IMR-90 (cell line): ENCODE results near the gene TMC8. TPM values are rescaled to one million over a fixed set of nuclear protein-coding genes. Genes with fewer than 3 reads are reported as not detected.

Experiments used
- ATAC-seq: fragments of 200-7000 bp; cut with Tn5 transposase; 2 replicates; pipeline ENCODE4 v1.9.1; 2020; ENCODE audit warnings: low read depth, mild to moderate bottlenecking, moderate library complexity
- BruUV-seq: library from RNA; stranded (reverse); fragments of 400-500 nt; replicated peaks from 2 replicates; lab custom pipeline; 2021; lab: Mats Ljungman, UMichigan
- CTCF ChIA-PET: fragments of 300-600 bp; formaldehyde crosslinking; extraction: SDS; loops from one replicate; lab custom pipeline; 2021; ENCODE audit warnings: antibody characterized with exemption; lab: Yijun Ruan, JAX
- POLR2A ChIA-PET: fragments of 300-600 bp; sonication (Branson Sonifier 250); formaldehyde crosslinking; loops from one replicate; lab custom pipeline; 2022; ENCODE audit warnings: antibody characterized with exemption; ENCODE audit not compliant: unreplicated experiment; lab: Charles Lee
- DNase-seq: peaks from one replicate; pipeline ENCODE4 v3.0.0; 2013
- H2AFZ ChIP-seq: replicated peaks from 2 replicates; pipeline ENCODE3; 2013; ENCODE audit warnings: low read length, mild to moderate bottlenecking; ENCODE audit not compliant: poor library complexity
- H2AK5ac ChIP-seq: 2 replicates; pipeline ENCODE4 v1.6.1; 2013; ENCODE audit warnings: low read depth, low read length, inconsistent platforms
- H2AK9ac ChIP-seq: replicated peaks from 2 replicates; pipeline ENCODE3; 2013; ENCODE audit warnings: mild to moderate bottlenecking, low read depth, low read length, moderate library complexity; ENCODE audit not compliant: poor library complexity
- H2BK120ac ChIP-seq: 2 replicates; pipeline ENCODE4 v1.6.1; 2013; ENCODE audit warnings: low read depth, low read length, inconsistent platforms
- H2BK15ac ChIP-seq: 3 replicates; pipeline ENCODE4 v1.6.1; 2013; ENCODE audit warnings: low read depth, low read length, inconsistent platforms
- H2BK20ac ChIP-seq: 2 replicates; pipeline ENCODE4 v1.6.1; 2013; ENCODE audit warnings: low read depth, mild to moderate bottlenecking, inconsistent platforms, low read length, moderate library complexity
- H2BK5ac ChIP-seq: 2 replicates; pipeline ENCODE4 v1.6.1; 2013; ENCODE audit warnings: mild to moderate bottlenecking, low read depth, low read length, inconsistent platforms; ENCODE audit not compliant: poor library complexity, severe bottlenecking
- H3K14ac ChIP-seq: replicated peaks from 2 replicates; pipeline ENCODE4 v1.6.1; 2013; ENCODE audit warnings: low read depth, low read length, inconsistent platforms
- H3K18ac ChIP-seq: 2 replicates; pipeline ENCODE4 v1.6.1; 2013; ENCODE audit warnings: low read depth, low read length, control low read depth
- H3K23ac ChIP-seq: 2 replicates; pipeline ENCODE4 v1.6.1; 2013; ENCODE audit warnings: low read depth, low read length, inconsistent platforms
- H3K27ac ChIP-seq: 2 replicates; pipeline ENCODE4 v1.5.1; 2013; ENCODE audit warnings: mild to moderate bottlenecking, control low read depth, low read length; ENCODE audit not compliant: insufficient read depth
- H3K27me3 ChIP-seq: 2 replicates; pipeline ENCODE4 v1.6.1; 2013; ENCODE audit warnings: low read length; ENCODE audit not compliant: control insufficient read depth, insufficient read depth
- H3K36me3 ChIP-seq: 2 replicates; pipeline ENCODE4 v1.6.1; 2013; ENCODE audit warnings: low read length, mixed read lengths; ENCODE audit not compliant: control insufficient read depth, insufficient read depth
- H3K4ac ChIP-seq: 2 replicates; pipeline ENCODE4 v1.6.1; 2013; ENCODE audit warnings: low read depth, low read length, inconsistent platforms
- H3K4me1 ChIP-seq: 2 replicates; pipeline ENCODE4 v1.6.1; 2013; ENCODE audit warnings: low read length, mixed read lengths; ENCODE audit not compliant: control insufficient read depth, insufficient read depth
- H3K4me2 ChIP-seq: 2 replicates; pipeline ENCODE4 v1.6.1; 2013; ENCODE audit warnings: low read depth, mild to moderate bottlenecking, control low read depth, low read length, moderate library complexity
- H3K4me3 ChIP-seq: 2 replicates; pipeline ENCODE4 v1.5.1; 2013; ENCODE audit warnings: low read depth, mild to moderate bottlenecking, control low read depth, low read length, moderate library complexity; ENCODE audit not compliant: insufficient read depth
- H3K56ac ChIP-seq: 2 replicates; pipeline ENCODE4 v1.6.1; 2013; ENCODE audit warnings: low read length, inconsistent platforms; ENCODE audit not compliant: insufficient read depth; ENCODE audit errors: extremely low read depth
- H3K79me1 ChIP-seq, 2 experiments: 2 replicates each; pipeline ENCODE4 v1.6.1; 2013; ENCODE audit warnings: low read length in 2 of 2, inconsistent platforms in 1 of 2, low read depth in 1 of 2
- H3K9ac ChIP-seq: 2 replicates; pipeline ENCODE4 v1.6.1; 2013; ENCODE audit warnings: low read depth, low read length, control low read depth
- H3K9me1 ChIP-seq: 2 replicates; pipeline ENCODE4 v1.6.1; 2013; ENCODE audit warnings: low read length, inconsistent platforms; ENCODE audit not compliant: insufficient read depth
- H3K9me3 ChIP-seq: 2 replicates; pipeline ENCODE4 v1.6.1; 2013; ENCODE audit warnings: low read length; ENCODE audit not compliant: control insufficient read depth, insufficient read depth
- H4K20me1 ChIP-seq: 2 replicates; pipeline ENCODE4 v1.6.1; 2013; ENCODE audit warnings: low read length, inconsistent platforms; ENCODE audit not compliant: insufficient read depth
- H4K5ac ChIP-seq: 2 replicates; pipeline ENCODE4 v1.6.1; 2013; ENCODE audit warnings: mild to moderate bottlenecking, low read depth, low read length, control low read depth
- H4K8ac ChIP-seq, 2 experiments: 2 replicates each; pipeline ENCODE4 v1.6.1; 2013; ENCODE audit warnings: low read depth in 2 of 2, low read length in 2 of 2, control low read depth in 1 of 2, inconsistent platforms in 1 of 2
- H4K91ac ChIP-seq: 2 replicates; pipeline ENCODE4 v1.6.1; 2013; ENCODE audit warnings: low read depth, low read length, inconsistent platforms; ENCODE audit not compliant: insufficient read depth
- MAFK ChIP-seq: IDR thresholded peaks from 2 replicates; pipeline ENCODE4 v1.6.1; 2012; ENCODE audit warnings: low read depth, low read length, improper control_type of control experiment
- MAZ ChIP-seq: IDR thresholded peaks from 2 replicates; pipeline ENCODE4 v1.6.1; 2012; ENCODE audit warnings: low read depth, mild to moderate bottlenecking, low read length, improper control_type of control experiment, moderate library complexity, borderline replicate concordance
- NFE2L2 ChIP-seq: fragments of 150-350 bp; IDR thresholded peaks from 2 replicates; pipeline ENCODE4 v1.6.1; 2016; ENCODE audit warnings: low read depth, mild to moderate bottlenecking, low read length
- RAD21 ChIP-seq: IDR thresholded peaks from 2 replicates; pipeline ENCODE4 v1.6.1; 2012; ENCODE audit warnings: low read length, improper control_type of control experiment
- WGBS, 2 experiments: methylation state at CpG; one replicate each; pipeline versions ENCODE4 v1.1.5 to v1.1.7; 2013; ENCODE audit warnings: missing lambda C conversion rate in 2 of 2; ENCODE audit not compliant: insufficient read length in 1 of 2; ENCODE audit errors: extremely low coverage in 2 of 2; 5-methylcytosine and 5-hydroxymethylcytosine counted together
- dilution Hi-C: fragments of 300-500 bp; cut with HindIII; formaldehyde crosslinking; loops from one replicate; pipeline ENCODE4 v1.14.3; 2018; ENCODE audit warnings: low sequenced_read_pairs; ENCODE audit not compliant: unreplicated experiment
- in situ Hi-C: fragments of 300-500 bp; cut with MboI; formaldehyde crosslinking; loops from 3 replicates; pipeline ENCODE4 v1.14.3; 2019; ENCODE audit warnings: low sequenced_read_pairs, inconsistent platforms, mixed read lengths
- intact Hi-C: fragments of 100-400 bp; cut with micrococcal nuclease; formaldehyde crosslinking; loops from 2 replicates; pipeline ENCODE4 v1.10.0; 2022
- polyA plus RNA-seq, 3 experiments: library from polyadenylated mRNA; depleted of rRNA; stranded (reverse); fragments of >200 nt; gene quantifications; 2 replicates each; pipeline ENCODE4 v1.2.3, GENCODE V29; 2012; ENCODE audit warnings: low replicate concordance in 1 of 3
- total RNA-seq: library from RNA; depleted of rRNA; stranded (reverse); fragments of >200 nt; gene quantifications from 2 replicates; pipeline ENCODE4 v1.2.3, GENCODE V29; 2012
- TF ChIP-seq, protein P1 (sequence below): fragments of 150-350 bp; IDR thresholded peaks from 2 replicates; pipeline ENCODE4 v1.6.1; 2016; ENCODE audit warnings: low read depth, mild to moderate bottlenecking, low read length, moderate library complexity, borderline replicate concordance

Gene TMC8
- total and polyA plus RNA-seq, 2 of the 4 experiments (the other 2 are of a cell fraction): not detected

DNA sequence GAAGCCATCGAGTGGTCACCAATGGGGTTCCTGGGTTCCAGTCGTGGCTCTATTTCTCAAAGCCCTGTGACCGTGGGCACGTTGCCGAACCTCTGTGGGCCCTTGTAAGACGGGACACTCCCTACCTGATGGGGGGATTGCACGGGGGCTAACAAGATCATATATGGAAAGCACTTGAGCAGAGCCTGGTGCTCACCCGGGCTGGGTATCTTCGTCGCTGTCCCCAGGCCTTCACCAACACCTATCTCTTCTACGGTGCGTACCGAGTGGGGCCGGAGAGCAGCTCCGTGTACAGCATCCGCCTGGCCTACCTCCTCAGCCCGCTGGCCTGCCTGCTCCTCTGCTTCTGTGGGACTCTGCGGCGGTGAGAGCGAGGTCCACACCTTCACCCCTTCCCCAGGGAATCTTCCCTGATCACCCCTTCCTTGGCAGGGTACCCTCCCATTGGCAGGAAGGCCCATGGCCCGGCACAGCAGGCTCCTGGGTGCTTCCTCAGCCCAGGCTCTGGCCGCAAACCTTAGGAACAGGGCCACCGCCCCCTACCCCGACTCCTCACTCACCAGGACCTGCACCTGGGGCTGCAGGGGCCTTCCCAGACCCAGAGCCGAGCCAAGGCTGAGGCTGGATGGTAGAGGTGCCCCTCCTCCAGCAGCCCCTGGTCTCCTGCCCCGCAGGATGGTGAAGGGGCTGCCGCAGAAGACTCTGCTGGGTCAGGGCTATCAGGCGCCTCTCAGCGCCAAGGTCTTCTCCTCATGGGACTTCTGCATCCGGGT is 2.8 kb downstream of the TMC8 start:
- Histone ChIP-seq H3K4me1 (peaks cover 1% of the 10 kb centered on the region; the same call in 1 of the 2 replicates), H2AK5ac (no peak overlapping the region), H3K4me2 (no peak overlapping the region), H2BK20ac (no peak overlapping the region), H3K27ac (no peak overlapping the region), H3K9me3 (no peaks in the 10 kb centered on the region), H4K20me1 (no peaks in the 10 kb centered on the region; the same call in 1 of the 2 replicates), H3K27me3 (peaks cover 69% of the 10 kb centered on the region), H3K18ac (no peak overlapping the region), H2AFZ (no peak overlapping the region), H3K14ac (no peak overlapping the region), H2BK5ac (no peak overlapping the region), H3K56ac (no peak overlapping the region), H3K4ac (no peak overlapping the region), H2BK15ac (no peak overlapping the region), H2AK9ac (no peak overlapping the region), H4K5ac (no peak overlapping the region), H3K23ac (no peak overlapping the region), H3K36me3 (no peaks in the 10 kb centered on the region), H2BK120ac (no peak overlapping the region), H4K8ac (no peak overlapping the region), H4K91ac (no peak overlapping the region), H3K9me1 (no peaks in the 10 kb centered on the region), H3K9ac (no peak overlapping the region), H3K4me3 (no peak overlapping the region), H3K79me1 (no peaks in the 10 kb centered on the region)
- no TSS peak for BruUV-seq
- WGBS, 2 experiments: 86% methylated on average over 5 of the region's 30 CpGs; no CpG with 5 or more reads in 1 of the 2 experiments
- TF ChIP-seq, protein P1, sequence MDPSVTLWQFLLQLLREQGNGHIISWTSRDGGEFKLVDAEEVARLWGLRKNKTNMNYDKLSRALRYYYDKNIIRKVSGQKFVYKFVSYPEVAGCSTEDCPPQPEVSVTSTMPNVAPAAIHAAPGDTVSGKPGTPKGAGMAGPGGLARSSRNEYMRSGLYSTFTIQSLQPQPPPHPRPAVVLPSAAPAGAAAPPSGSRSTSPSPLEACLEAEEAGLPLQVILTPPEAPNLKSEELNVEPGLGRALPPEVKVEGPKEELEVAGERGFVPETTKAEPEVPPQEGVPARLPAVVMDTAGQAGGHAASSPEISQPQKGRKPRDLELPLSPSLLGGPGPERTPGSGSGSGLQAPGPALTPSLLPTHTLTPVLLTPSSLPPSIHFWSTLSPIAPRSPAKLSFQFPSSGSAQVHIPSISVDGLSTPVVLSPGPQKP: no peak
- TF ChIP-seq RAD21 (no peak), MAZ (no peak), MAFK (no peak), NFE2L2 (no peak)
- DNase-seq (no peak), ATAC-seq (no peak)
- ChIA-PET POLR2A (no interaction called here), CTCF (no interaction called here)
- in situ Hi-C loops: no loop called here
- intact Hi-C loops: no loop called here
- dilution Hi-C loops: no loop called here
